Prostate gland (tissue), 2 donors: ENCODE results near the gene C16orf74. TPM values are rescaled to one million over a fixed set of nuclear protein-coding genes. Genes with fewer than 3 reads are reported as not detected.

Source experiments
- DNase-seq: peaks from one replicate; pipeline ENCODE4 v3.0.0-alpha.2; 2019; ENCODE audit warnings: low spot score
- H3K27ac ChIP-seq, 2 donors: fragments of 200-600 bp; sonication (generic); 2 replicates each; pipeline ENCODE4 v1.5.1; 2017 to 2019
- H3K27me3 ChIP-seq: fragments of 200-600 bp; sonication (generic); replicated peaks from 2 replicates; pipeline ENCODE4 v1.5.1; 2019; ENCODE audit not compliant: insufficient read depth
- H3K36me3 ChIP-seq, 2 donors: fragments of 200-600 bp; sonication (generic); 1 replicate in 1 of 2; 2 replicates in 1 of 2; pipeline versions ENCODE4 v1.5.1 to v1.8.1; 2017 to 2019
- H3K4me1 ChIP-seq: fragments of 200-600 bp; sonication (generic); replicated peaks from 2 replicates; pipeline ENCODE4 v1.5.1; 2019
- H3K4me3 ChIP-seq, 2 donors: fragments of 200-600 bp; sonication (generic); 2 replicates each; pipeline ENCODE4 v1.5.1; 2017 to 2019
- H3K9me3 ChIP-seq: fragments of 200-600 bp; sonication (generic); 2 replicates; pipeline ENCODE4 v1.5.1; 2017
- POLR2A ChIP-seq: fragments of 450-650 bp; IDR thresholded peaks from one replicate; pipeline ENCODE4 v1.6.1; 2016; ENCODE audit warnings: antibody characterized with exemption, mild to moderate bottlenecking
- POLR2AphosphoS5 ChIP-seq: sonication (generic); formaldehyde crosslinking; IDR thresholded peaks from one replicate; pipeline ENCODE4 v1.6.1; 2017; ENCODE audit warnings: antibody characterized with exemption
- WGBS: methylation state at CpG from one replicate; pipeline ENCODE4 v1.1.5; 2018; 5-methylcytosine and 5-hydroxymethylcytosine counted together
- intact Hi-C: fragments of 100-400 bp; cut with DNase I; formaldehyde crosslinking; loops from one replicate; pipeline ENCODE4 v1.14.2; 2022
- total RNA-seq, 2 donors: library from RNA; depleted of rRNA; stranded (reverse); fragments of >200 nt; gene quantifications; one replicate each; pipeline ENCODE4 v1.1.0, GENCODE V29; 2016
- TF ChIP-seq, protein P1 (sequence below), 4 experiments: fragments of 200-600 bp in 2 of 4; fragments of 450-650 bp in 2 of 4; sonication (generic) in 2 of 4; IDR thresholded peaks; 1 replicate in 3 of 4; 2 replicates in 1 of 4; pipeline ENCODE4 v1.5.1; 2016 to 2019; ENCODE audit warnings: antibody characterized with exemption in 4 of 4, mild to moderate bottlenecking in 2 of 4, moderate library complexity in 2 of 4

C16orf74 gene
- total RNA-seq, 2 donors from 2014 or later: 17.4 to 19.3 TPM

DNA sequence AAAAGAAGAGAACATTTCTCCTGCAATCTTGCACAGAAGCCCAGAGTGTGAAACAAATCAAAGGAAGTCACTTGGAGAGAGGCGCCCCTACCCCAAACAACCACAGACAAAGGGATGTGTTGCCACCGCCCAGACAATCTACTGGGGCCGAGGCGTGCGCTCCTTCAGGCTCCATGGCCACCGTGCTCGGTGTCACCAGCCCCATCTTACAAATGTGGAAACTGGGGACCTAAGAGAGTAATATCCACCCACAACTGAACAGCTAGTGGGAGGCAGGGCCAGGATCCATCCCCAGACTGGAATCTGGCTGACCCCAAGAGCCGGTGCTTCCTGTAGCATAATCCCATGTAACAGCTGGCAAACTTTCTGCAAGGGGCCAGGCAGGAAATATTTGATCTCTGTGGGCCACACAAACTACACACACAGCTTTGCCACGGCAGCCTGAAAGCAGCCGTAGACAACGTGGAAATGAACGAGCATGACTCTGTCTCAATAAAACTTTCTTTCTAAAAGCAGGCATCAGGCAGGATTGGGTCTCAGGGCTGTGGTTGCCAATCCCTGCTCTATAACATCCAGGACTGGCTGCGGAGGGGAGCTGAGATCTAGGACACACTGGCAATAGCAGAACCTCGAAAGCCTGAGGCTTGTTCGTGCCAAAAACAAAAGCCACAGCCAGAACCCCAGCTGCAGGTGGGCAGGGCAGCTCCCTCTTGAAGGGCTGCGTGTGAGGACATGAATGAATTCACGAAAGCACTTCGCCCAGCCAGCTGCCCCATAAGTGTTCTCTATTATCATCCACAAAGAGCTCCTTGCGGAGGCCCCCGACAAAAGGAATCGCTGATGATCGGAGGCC, 35.5 kb downstream of the C16orf74 start:
- Histone ChIP-seq H3K4me1 (no peaks in the 10 kb centered on the region), H3K27ac (peak overlapping the region in 1 of 2 donors; percentile 36), H3K36me3 (no peaks in the 10 kb centered on the region), H3K9me3 (no peaks in the 10 kb centered on the region), H3K4me3 (no peak overlapping the region), H3K27me3 (no peaks in the 10 kb centered on the region)
- intact Hi-C loops: loop anchor here (5.0 to 10.0 kb wide), 4 partner anchors 43 to 438 kb away; no protein-coding TSS in a partner anchor
- peak; percentile 55 for DNase-seq
- WGBS: 43% methylated on average over 22 of the region's 22 CpGs
- TF ChIP-seq POLR2AphosphoS5: peak; percentile 54
- TF ChIP-seq, protein P1, sequence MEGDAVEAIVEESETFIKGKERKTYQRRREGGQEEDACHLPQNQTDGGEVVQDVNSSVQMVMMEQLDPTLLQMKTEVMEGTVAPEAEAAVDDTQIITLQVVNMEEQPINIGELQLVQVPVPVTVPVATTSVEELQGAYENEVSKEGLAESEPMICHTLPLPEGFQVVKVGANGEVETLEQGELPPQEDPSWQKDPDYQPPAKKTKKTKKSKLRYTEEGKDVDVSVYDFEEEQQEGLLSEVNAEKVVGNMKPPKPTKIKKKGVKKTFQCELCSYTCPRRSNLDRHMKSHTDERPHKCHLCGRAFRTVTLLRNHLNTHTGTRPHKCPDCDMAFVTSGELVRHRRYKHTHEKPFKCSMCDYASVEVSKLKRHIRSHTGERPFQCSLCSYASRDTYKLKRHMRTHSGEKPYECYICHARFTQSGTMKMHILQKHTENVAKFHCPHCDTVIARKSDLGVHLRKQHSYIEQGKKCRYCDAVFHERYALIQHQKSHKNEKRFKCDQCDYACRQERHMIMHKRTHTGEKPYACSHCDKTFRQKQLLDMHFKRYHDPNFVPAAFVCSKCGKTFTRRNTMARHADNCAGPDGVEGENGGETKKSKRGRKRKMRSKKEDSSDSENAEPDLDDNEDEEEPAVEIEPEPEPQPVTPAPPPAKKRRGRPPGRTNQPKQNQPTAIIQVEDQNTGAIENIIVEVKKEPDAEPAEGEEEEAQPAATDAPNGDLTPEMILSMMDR (IDR thresholded peaks at IDR 0.05): no peak
- TF ChIP-seq POLR2A: no peak

DNA sequence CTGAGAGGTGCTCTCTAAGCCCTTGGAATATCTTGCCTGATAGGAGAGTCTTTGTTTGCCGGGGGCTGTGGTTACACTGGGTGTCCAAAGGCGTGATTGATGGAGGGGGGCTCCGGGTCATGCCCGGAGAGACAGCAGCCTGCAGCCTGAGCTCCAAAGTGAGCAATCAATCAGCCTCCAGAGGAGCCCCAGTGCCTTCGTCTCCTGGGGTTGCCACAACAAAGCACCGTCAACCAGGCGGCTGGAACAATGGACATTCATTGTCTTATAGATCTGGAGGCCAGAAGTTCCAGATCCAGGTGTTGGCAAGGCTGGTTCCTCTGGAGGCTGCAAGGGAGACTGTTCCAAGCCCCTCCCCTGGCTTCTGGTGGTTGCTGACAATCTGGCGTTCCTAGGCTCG, 38.1 kb downstream of the C16orf74 start:
- H3K27ac ChIP-seq: no peak overlapping the region
- DNase-seq: no peak
- no peaks in the 10 kb centered on the region for H3K27me3 ChIP-seq
- no peaks in the 10 kb centered on the region for H3K36me3 ChIP-seq
- no peak overlapping the region for H3K4me3 ChIP-seq
- TF ChIP-seq, protein P1 (IDR thresholded peaks at IDR 0.05): no peak
- TF ChIP-seq POLR2A: no peak
- no peak for TF ChIP-seq POLR2AphosphoS5
- H3K9me3 ChIP-seq: no peaks in the 10 kb centered on the region
- WGBS: 47% methylated on average over 9 of the region's 9 CpGs
- intact Hi-C loops: loop anchor here (10.0 kb wide), 2 partner anchors 208 to 288 kb away; no protein-coding TSS in a partner anchor
- H3K4me1 ChIP-seq: no peaks in the 10 kb centered on the region

DNA sequence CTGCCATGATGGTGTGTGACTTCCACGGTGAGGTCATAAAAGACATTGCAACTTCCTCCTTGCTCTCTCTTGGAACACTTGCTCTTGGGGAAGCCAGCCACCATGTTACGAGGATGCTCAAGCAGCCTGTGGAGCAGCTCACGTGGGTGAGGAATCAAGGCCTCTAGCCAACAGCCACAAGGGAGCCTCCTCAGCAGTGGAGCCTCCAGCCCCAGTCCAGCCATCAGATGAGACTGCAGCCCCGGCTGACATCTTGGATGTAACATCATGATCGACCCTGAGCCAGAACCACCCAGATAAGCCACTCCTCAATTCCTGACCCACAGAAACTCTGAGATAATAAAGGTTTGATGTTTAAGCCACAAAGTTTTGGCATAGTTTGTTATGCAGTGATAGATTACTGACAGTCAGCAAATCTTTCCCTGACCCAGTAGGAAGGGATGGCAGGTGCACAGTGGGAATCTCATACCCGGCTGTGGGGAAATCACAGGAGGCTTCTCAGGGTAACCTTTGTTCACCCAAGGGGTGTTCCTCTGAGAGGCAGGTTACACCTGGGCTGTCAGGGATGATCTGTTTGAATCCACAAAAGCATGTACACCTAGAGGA, 38.8 kb downstream of the C16orf74 start:
- TF ChIP-seq POLR2A (no peak), POLR2AphosphoS5 (no peak)
- TF ChIP-seq, protein P1 (IDR thresholded peaks at IDR 0.05): no peak
- intact Hi-C loops: loop anchor here (10.0 kb wide), 2 partner anchors 207 to 287 kb away; no protein-coding TSS in a partner anchor
- WGBS: 89% methylated on average over 6 of the region's 6 CpGs
- Histone ChIP-seq H3K36me3 (no peaks in the 10 kb centered on the region), H3K4me1 (peaks cover 3% of the 10 kb centered on the region), H3K4me3 (no peak overlapping the region), H3K27me3 (no peaks in the 10 kb centered on the region), H3K9me3 (no peaks in the 10 kb centered on the region), H3K27ac (no peak overlapping the region)
- DNase-seq: no peak

DNA sequence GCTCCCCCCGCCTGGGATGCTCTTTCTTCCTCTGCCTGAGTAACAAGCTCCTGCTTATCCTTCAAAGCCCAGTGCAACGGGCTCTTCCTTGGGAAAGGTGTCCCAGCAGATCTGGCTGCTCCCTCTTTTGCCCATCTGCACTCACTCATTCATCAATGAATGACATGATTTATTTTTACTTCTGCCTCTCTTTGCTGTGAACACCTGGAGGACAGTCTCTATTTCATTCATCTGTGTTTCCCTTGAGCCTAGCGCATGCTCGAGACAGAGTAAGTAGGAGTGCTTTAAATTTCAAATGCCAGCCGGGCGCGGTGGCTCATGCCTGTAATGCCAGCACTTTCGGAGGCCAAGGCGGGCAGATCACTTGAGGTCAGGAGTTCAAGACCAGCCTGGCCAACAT, 40.2 kb downstream of the C16orf74 start:
- H3K9me3 ChIP-seq: no peaks in the 10 kb centered on the region
- 94% methylated on average over 9 of the region's 9 CpGs for WGBS
- DNase-seq: no peak
- no peaks in the 10 kb centered on the region for H3K27me3 ChIP-seq
- H3K4me3 ChIP-seq: no peak overlapping the region
- H3K27ac ChIP-seq: no peak overlapping the region
- H3K36me3 ChIP-seq: no peaks in the 10 kb centered on the region
- no peak for TF ChIP-seq POLR2A
- TF ChIP-seq POLR2AphosphoS5: no peak
- TF ChIP-seq, protein P1 (IDR thresholded peaks at IDR 0.05): no peak
- intact Hi-C loops: loop anchor here (10.0 kb wide), 2 partner anchors 206 to 286 kb away; no protein-coding TSS in a partner anchor
- H3K4me1 ChIP-seq: peaks cover 3% of the 10 kb centered on the region
